Astrocyte (in vitro differentiated cells and primary cell): ENCODE data around the gene CDKN1A. TPM values are rescaled to one million over a fixed set of nuclear protein-coding genes. Genes with fewer than 3 reads are reported as not detected.
"Not testable (repeated sequence)": the region's sequence is repeated elsewhere in the genome, so short reads cannot be mapped to it uniquely, and the experiment has no call there.

ENCODE experiments used
- DNase-seq: peaks from one replicate; pipeline ENCODE4 v3.0.0-alpha.2; 2010; ENCODE audit warnings: low read depth
- FAIRE-seq: peaks from 2 replicates; lab custom pipeline; 2011; peaks lifted over from hg19 to GRCh38; lab: Jason Lieb, UNC
- H2AFZ ChIP-seq: 2 replicates; pipeline ENCODE4 v1.6.0; 2012; ENCODE audit warnings: low read depth, low read length, inconsistent platforms
- H3K27ac ChIP-seq: 2 replicates; pipeline ENCODE4 v1.5.1; 2011; ENCODE audit warnings: low read depth, low read length, inconsistent platforms
- H3K27me3 ChIP-seq: 2 replicates; pipeline ENCODE4 v1.6.0; 2011; ENCODE audit warnings: low read length, inconsistent platforms; ENCODE audit not compliant: insufficient read depth
- H3K36me3 ChIP-seq: 2 replicates; pipeline ENCODE4 v1.5.1; 2011; ENCODE audit warnings: low read length, inconsistent platforms; ENCODE audit not compliant: insufficient read depth
- H3K4me1 ChIP-seq: 2 replicates; pipeline ENCODE4 v1.5.1; 2011; ENCODE audit warnings: low read length, inconsistent platforms; ENCODE audit not compliant: insufficient read depth
- H3K4me2 ChIP-seq: 2 replicates; pipeline ENCODE4 v1.6.0; 2012; ENCODE audit warnings: low read length, inconsistent platforms
- H3K4me3 ChIP-seq: 2 replicates; pipeline ENCODE4 v1.5.1; 2011; ENCODE audit warnings: low read depth, mild to moderate bottlenecking, low read length, inconsistent platforms; ENCODE audit not compliant: insufficient read depth
- H3K79me2 ChIP-seq: 2 replicates; pipeline ENCODE4 v1.6.0; 2012; ENCODE audit warnings: mild to moderate bottlenecking, low read length, inconsistent platforms; ENCODE audit not compliant: insufficient read depth
- H3K9ac ChIP-seq: 2 replicates; pipeline ENCODE4 v1.6.0; 2012; ENCODE audit warnings: mild to moderate bottlenecking, low read length, inconsistent platforms
- H3K9me3 ChIP-seq: 2 replicates; pipeline ENCODE4 v1.5.1; 2012; ENCODE audit warnings: low read depth, mild to moderate bottlenecking, low read length, inconsistent platforms; ENCODE audit not compliant: insufficient read depth
- H4K20me1 ChIP-seq: 2 replicates; pipeline ENCODE4 v1.6.0; 2012; ENCODE audit warnings: low read length, inconsistent platforms; ENCODE audit not compliant: insufficient read depth
- H3K27ac Mint-ChIP-seq: one replicate; pipeline ENCODE4 v1.8.0; 2021; ENCODE audit warnings: mild to moderate bottlenecking, mixed read lengths; ENCODE audit not compliant: unreplicated experiment
- H3K27me3 Mint-ChIP-seq: one replicate; pipeline ENCODE4 v1.8.0; 2021; ENCODE audit warnings: low read depth, mixed read lengths; ENCODE audit not compliant: unreplicated experiment
- H3K36me3 Mint-ChIP-seq: one replicate; pipeline ENCODE4 v1.8.0; 2021; ENCODE audit warnings: low read depth, mixed read lengths; ENCODE audit not compliant: unreplicated experiment
- H3K4me1 Mint-ChIP-seq: one replicate; pipeline ENCODE4 v1.8.0; 2021; ENCODE audit warnings: low read depth, mixed read lengths; ENCODE audit not compliant: unreplicated experiment
- H3K4me3 Mint-ChIP-seq: one replicate; pipeline ENCODE4 v1.8.0; 2021; ENCODE audit warnings: mild to moderate bottlenecking, moderate library complexity, mixed read lengths; ENCODE audit not compliant: unreplicated experiment
- H3K9me3 Mint-ChIP-seq: one replicate; pipeline ENCODE4 v1.8.0; 2021; ENCODE audit warnings: mild to moderate bottlenecking, mixed read lengths; ENCODE audit not compliant: unreplicated experiment
- EZH2 ChIP-seq: IDR thresholded peaks from 2 replicates; pipeline ENCODE4 v1.6.1; 2012; ENCODE audit warnings: mild to moderate bottlenecking, low read length, inconsistent platforms; ENCODE audit not compliant: insufficient read depth
- total RNA-seq: library from RNA; stranded (reverse); gene quantifications from 2 replicates; pipeline ENCODE4 v1.2.1, GENCODE V29; 2021
- TF ChIP-seq, protein P1 (sequence below): IDR thresholded peaks from 2 replicates; pipeline ENCODE4 v1.5.1; 2011; ENCODE audit warnings: low read depth, mild to moderate bottlenecking, inconsistent platforms, low read length, moderate library complexity; ENCODE audit not compliant: insufficient read depth

CDKN1A gene
- total RNA-seq, 1 donor from 2014 or later = 1,014 TPM

DNA sequence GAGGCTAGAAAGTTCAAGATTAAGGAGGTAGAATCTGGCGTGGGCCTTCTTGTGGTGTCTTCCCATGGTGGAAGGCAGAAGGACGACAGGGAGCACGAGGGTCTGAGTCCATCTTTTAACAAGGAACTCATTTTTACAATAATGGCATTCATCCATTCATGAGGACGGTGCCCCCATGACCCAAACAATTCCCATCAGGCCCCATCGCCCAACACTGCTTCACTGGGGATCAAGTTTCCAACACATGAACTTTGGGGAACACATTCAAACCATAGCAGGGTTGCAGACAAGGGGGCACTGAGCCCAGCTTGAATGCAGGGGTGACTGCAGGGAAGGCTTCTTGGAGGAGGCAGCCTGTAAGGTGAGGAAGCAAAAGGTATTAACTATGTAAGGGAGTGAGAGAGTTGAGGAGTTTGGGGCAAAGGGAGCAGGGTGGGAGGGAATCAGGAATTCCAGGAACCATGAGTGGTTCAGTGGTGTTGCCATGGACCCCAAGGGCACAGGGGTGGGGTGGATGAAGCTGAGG lies 24.6 kb downstream of the CDKN1A start:
- Histone ChIP-seq H3K4me3 (no peak overlapping the region), H2AFZ (no peak overlapping the region), H3K36me3 (no peaks in the 10 kb centered on the region), H3K27me3 (no peaks in the 10 kb centered on the region), H3K27ac (no peak overlapping the region), H3K4me2 (no peak overlapping the region), H3K4me1 (no peaks in the 10 kb centered on the region), H3K79me2 (no peaks in the 10 kb centered on the region), H4K20me1 (no peaks in the 10 kb centered on the region), H3K9me3 (no peaks in the 10 kb centered on the region), H3K9ac (no peak overlapping the region)
- Mint-ChIP-seq H3K4me1 (peaks cover 4% of the 10 kb centered on the region), H3K9me3 (peaks cover 3% of the 10 kb centered on the region), H3K4me3 (no peak overlapping the region), H3K27me3 (peaks cover 39% of the 10 kb centered on the region), H3K36me3 (peaks cover 4% of the 10 kb centered on the region), H3K27ac (no peak overlapping the region)
- DNase-seq (no peak), FAIRE-seq (no peak)
- no peak for TF ChIP-seq EZH2
- TF ChIP-seq, protein P1, sequence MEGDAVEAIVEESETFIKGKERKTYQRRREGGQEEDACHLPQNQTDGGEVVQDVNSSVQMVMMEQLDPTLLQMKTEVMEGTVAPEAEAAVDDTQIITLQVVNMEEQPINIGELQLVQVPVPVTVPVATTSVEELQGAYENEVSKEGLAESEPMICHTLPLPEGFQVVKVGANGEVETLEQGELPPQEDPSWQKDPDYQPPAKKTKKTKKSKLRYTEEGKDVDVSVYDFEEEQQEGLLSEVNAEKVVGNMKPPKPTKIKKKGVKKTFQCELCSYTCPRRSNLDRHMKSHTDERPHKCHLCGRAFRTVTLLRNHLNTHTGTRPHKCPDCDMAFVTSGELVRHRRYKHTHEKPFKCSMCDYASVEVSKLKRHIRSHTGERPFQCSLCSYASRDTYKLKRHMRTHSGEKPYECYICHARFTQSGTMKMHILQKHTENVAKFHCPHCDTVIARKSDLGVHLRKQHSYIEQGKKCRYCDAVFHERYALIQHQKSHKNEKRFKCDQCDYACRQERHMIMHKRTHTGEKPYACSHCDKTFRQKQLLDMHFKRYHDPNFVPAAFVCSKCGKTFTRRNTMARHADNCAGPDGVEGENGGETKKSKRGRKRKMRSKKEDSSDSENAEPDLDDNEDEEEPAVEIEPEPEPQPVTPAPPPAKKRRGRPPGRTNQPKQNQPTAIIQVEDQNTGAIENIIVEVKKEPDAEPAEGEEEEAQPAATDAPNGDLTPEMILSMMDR = no peak

DNA sequence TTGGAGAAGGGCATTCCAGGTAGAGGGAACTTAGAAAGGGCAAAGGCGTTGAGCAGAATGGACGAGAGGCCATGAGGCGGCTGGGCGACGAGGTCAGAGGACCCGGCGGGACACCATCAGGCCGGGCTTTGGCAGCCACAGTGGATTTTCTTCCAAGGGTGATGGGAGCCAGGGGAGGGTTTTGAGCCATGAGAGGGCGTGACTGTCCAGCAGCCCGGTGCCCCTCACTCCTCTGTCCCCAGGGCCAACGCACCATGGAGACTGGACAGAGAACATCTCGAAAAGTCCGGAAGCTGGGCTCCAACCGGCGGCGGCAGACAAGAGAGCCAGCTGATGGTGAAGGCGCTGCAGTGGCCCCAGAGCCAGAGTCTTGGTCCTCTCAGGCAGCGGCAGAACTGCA lies 25.5 kb downstream of the CDKN1A start:
- FAIRE-seq = no peak

DNA sequence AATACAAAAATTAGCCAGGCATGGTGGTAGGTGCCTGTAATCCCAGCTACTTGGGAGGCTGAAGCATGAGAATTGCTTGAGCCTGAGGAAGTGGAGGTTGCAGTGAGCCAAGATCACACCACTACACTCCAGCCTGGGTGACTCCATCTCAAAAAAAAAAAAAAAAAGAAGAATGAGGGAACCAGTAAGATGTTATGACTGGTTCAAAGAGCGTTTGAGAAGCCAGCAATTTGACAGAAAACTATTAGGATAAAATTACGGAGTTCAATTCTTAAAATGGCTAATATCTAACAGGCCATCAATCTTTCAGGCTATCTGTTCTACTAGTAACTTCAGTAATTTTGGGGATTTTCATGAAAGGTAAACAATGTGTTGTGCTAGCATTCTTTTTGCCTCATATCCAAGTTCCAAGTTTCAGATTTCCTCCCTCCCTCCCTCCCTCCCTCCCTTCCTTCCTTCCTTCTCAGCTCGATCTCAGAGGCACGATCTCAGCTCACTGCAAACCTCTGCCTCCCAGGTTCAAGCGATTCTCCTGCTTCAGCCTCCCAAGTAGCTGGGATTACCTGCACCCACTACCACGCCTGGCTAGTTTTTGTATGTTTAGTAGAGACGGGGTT lies 26.6 kb downstream of the CDKN1A start:
- H3K27ac ChIP-seq, H3K27me3 ChIP-seq, H3K36me3 ChIP-seq, H3K4me3 ChIP-seq, DNase-seq, FAIRE-seq, H3K4me3 Mint-ChIP-seq, H2AFZ ChIP-seq, H3K9me3 ChIP-seq, H3K9ac ChIP-seq, H3K9me3 Mint-ChIP-seq, H3K36me3 Mint-ChIP-seq, H3K4me1 Mint-ChIP-seq, H3K79me2 ChIP-seq, H4K20me1 ChIP-seq, H3K27ac Mint-ChIP-seq, H3K4me1 ChIP-seq, H3K4me2 ChIP-seq: not testable (repeated sequence)
- H3K27me3 Mint-ChIP-seq = peaks cover 25% of the 10 kb centered on the region

More for the DNA sequence above, 25.5 kb downstream of the CDKN1A start:
- DNase-seq = no peak
- TF ChIP-seq, protein P1 = no peak
- no peak for TF ChIP-seq EZH2
- Histone ChIP-seq H3K27me3 (no peaks in the 10 kb centered on the region), H3K4me3 (no peak overlapping the region), H3K36me3 (no peaks in the 10 kb centered on the region), H2AFZ (no peak overlapping the region), H3K9me3 (no peaks in the 10 kb centered on the region), H3K79me2 (no peaks in the 10 kb centered on the region), H3K27ac (no peak overlapping the region), H4K20me1 (no peaks in the 10 kb centered on the region), H3K4me2 (no peak overlapping the region), H3K9ac (no peak overlapping the region), H3K4me1 (no peaks in the 10 kb centered on the region)
- Mint-ChIP-seq H3K27ac (no peak overlapping the region), H3K36me3 (peaks cover 4% of the 10 kb centered on the region), H3K27me3 (peaks cover 32% of the 10 kb centered on the region), H3K4me1 (peaks cover 4% of the 10 kb centered on the region), H3K9me3 (peaks cover 3% of the 10 kb centered on the region), H3K4me3 (no peak overlapping the region)
